Measurements from ENCODE around the gene CTNNA2. TPM values are rescaled to one million over a fixed set of nuclear protein-coding genes. Genes with fewer than 3 reads are reported as not detected.

The CTNNA2 gene
- total RNA-seq, 1 experiment from 2014 or later: not detected

DNA sequence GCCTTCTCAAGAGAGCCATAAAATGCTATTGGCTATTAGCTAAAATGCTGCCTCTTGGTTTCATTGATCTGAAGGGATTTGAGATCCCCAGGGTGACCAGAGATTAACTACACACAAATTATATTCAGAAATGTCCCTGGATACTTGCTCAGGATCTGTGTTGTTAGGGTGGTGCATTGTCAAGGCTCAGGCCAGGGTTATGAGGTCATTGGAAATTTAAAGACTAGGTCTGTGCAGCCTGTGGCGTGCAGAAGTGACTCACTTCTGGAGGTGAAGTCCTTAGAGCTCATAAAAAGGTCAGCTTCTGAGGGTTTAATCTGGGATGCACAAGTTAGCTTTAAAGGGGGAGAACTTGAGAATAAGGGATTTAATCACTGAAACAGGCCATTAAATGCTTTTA, 768.2 kb downstream of the CTNNA2 start:
- Histone ChIP-seq H3K4me2 (no peak overlapping the region), H3K4me1 (replicated peaks; ENCODE audit: insufficient read depth) (no peaks in the 10 kb centered on the region), H3K27ac (no peak overlapping the region), H3K9me3 (ENCODE audit: insufficient read depth, low read depth) (no peaks in the 10 kb centered on the region), H3K4me3 (no peak overlapping the region), H3F3A (ENCODE audit: insufficient read depth, low read depth) (no peaks in the 10 kb centered on the region), H3K36me3 (ENCODE audit: low read depth) (no peaks in the 10 kb centered on the region), H2AFZ (no peak overlapping the region), H3K27me3 (ENCODE audit: insufficient read depth, low read depth) (no peaks in the 10 kb centered on the region), H4K20me1 (ENCODE audit: insufficient read depth) (no peaks in the 10 kb centered on the region), H3K79me2 (ENCODE audit: low read depth) (no peaks in the 10 kb centered on the region), H3K9me2 (ENCODE audit: insufficient read depth) (no peaks in the 10 kb centered on the region)
- DNase-seq: no peak
- BruUV-seq (replicated peaks): no TSS peak
- intact Hi-C loops (cut with micrococcal nuclease; ENCODE audit: unreplicated experiment): no loop called here
- TF ChIP-seq, protein P1, sequence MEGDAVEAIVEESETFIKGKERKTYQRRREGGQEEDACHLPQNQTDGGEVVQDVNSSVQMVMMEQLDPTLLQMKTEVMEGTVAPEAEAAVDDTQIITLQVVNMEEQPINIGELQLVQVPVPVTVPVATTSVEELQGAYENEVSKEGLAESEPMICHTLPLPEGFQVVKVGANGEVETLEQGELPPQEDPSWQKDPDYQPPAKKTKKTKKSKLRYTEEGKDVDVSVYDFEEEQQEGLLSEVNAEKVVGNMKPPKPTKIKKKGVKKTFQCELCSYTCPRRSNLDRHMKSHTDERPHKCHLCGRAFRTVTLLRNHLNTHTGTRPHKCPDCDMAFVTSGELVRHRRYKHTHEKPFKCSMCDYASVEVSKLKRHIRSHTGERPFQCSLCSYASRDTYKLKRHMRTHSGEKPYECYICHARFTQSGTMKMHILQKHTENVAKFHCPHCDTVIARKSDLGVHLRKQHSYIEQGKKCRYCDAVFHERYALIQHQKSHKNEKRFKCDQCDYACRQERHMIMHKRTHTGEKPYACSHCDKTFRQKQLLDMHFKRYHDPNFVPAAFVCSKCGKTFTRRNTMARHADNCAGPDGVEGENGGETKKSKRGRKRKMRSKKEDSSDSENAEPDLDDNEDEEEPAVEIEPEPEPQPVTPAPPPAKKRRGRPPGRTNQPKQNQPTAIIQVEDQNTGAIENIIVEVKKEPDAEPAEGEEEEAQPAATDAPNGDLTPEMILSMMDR (conservative IDR thresholded peaks at IDR 0.05): no peak
- no peak for TF ChIP-seq EZH2 (IDR thresholded peaks at IDR 0.05; ENCODE audit: low read depth)
- ChIA-PET POLR2A (ENCODE audit: unreplicated experiment) (no interaction called here), CTCF (no interaction called here)

DNA sequence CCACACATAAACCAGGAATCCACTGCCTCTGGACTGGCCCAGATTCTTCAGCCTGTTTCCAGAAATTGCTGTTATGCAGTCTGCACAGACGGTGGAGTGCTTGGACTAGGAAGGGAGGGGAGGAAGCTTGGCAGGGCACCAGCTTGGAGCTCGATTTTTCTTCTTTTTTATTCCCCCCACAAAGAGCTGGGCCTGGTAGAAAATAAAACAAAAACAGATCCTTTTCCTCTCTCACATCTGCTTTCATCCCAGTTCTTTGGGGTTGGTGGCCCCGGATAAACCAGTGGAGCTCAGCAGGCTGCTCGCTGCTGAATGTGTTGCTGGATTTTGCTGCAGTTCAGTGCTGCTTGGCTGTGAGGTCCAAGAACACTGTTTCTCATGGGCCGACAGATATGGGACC, 775.7 kb downstream of the CTNNA2 start:
- TF ChIP-seq EZH2 (IDR thresholded peaks at IDR 0.05; ENCODE audit: low read depth): no peak
- TF ChIP-seq, protein P1 (conservative IDR thresholded peaks at IDR 0.05): no peak
- H2AFZ ChIP-seq: no peak overlapping the region
- no peak overlapping the region for H3K4me3 ChIP-seq
- no peaks in the 10 kb centered on the region for H3F3A ChIP-seq (ENCODE audit: insufficient read depth, low read depth)
- H3K36me3 ChIP-seq (ENCODE audit: low read depth): no peaks in the 10 kb centered on the region
- CTCF ChIA-PET: no interaction called here
- H3K9me2 ChIP-seq (ENCODE audit: insufficient read depth): no peaks in the 10 kb centered on the region
- no peaks in the 10 kb centered on the region for H3K27me3 ChIP-seq (ENCODE audit: insufficient read depth, low read depth)
- H4K20me1 ChIP-seq (ENCODE audit: insufficient read depth): no peaks in the 10 kb centered on the region
- intact Hi-C loops (cut with micrococcal nuclease; ENCODE audit: unreplicated experiment): no loop called here
- BruUV-seq (replicated peaks): no TSS peak
- DNase-seq: no peak
- H3K79me2 ChIP-seq (ENCODE audit: low read depth): no peaks in the 10 kb centered on the region
- no peak overlapping the region for H3K27ac ChIP-seq
- no peaks in the 10 kb centered on the region for H3K4me1 ChIP-seq (replicated peaks; ENCODE audit: insufficient read depth)
- POLR2A ChIA-PET (ENCODE audit: unreplicated experiment): no interaction called here
- H3K9me3 ChIP-seq (ENCODE audit: insufficient read depth, low read depth): no peaks in the 10 kb centered on the region
- H3K4me2 ChIP-seq: no peak overlapping the region

GRCh38 chr2:80291656-80292055, 778.8 kb downstream of the CTNNA2 start:
- no peak for DNase-seq
- H4K20me1 ChIP-seq (ENCODE audit: insufficient read depth): no peaks in the 10 kb centered on the region
- TF ChIP-seq, protein P1 (conservative IDR thresholded peaks at IDR 0.05): no peak
- TF ChIP-seq EZH2 (IDR thresholded peaks at IDR 0.05; ENCODE audit: low read depth): no peak
- H2AFZ ChIP-seq: no peak overlapping the region
- no peaks in the 10 kb centered on the region for H3K36me3 ChIP-seq (ENCODE audit: low read depth)
- H3K27ac ChIP-seq: no peak overlapping the region
- ChIA-PET POLR2A (ENCODE audit: unreplicated experiment) (no interaction called here), CTCF (no interaction called here)
- no peaks in the 10 kb centered on the region for H3K4me1 ChIP-seq (replicated peaks; ENCODE audit: insufficient read depth)
- no peaks in the 10 kb centered on the region for H3K9me3 ChIP-seq (ENCODE audit: insufficient read depth, low read depth)
- no TSS peak for BruUV-seq (replicated peaks)
- H3K9me2 ChIP-seq (ENCODE audit: insufficient read depth): no peaks in the 10 kb centered on the region
- no peaks in the 10 kb centered on the region for H3K79me2 ChIP-seq (ENCODE audit: low read depth)
- H3K4me2 ChIP-seq: no peak overlapping the region
- intact Hi-C loops (cut with micrococcal nuclease; ENCODE audit: unreplicated experiment): no loop called here
- H3F3A ChIP-seq (ENCODE audit: insufficient read depth, low read depth): no peaks in the 10 kb centered on the region
- no peak overlapping the region for H3K4me3 ChIP-seq
- H3K27me3 ChIP-seq (ENCODE audit: insufficient read depth, low read depth): no peaks in the 10 kb centered on the region

Data from PC-9 (cell line).